OCI-LY3 (cell line): ENCODE measurements around the gene TTC9C.

Experiments used
- EZH2phosphoT487 ChIP-seq: fragments of 200-600 bp; shearing (Covaris generic); IDR thresholded peaks from 2 replicates; pipeline ENCODE4 v1.6.1; 2018; ENCODE audit warnings: antibody characterized with exemption, mixed run types, low read depth
- TF ChIP-seq, protein P1 (sequence below): fragments of 200-600, 300-600 bp; sonication (generic); IDR thresholded peaks from 2 replicates; pipeline ENCODE4 v1.5.1; 2014; ENCODE audit warnings: antibody characterized with exemption, low read length, low read depth

DNA sequence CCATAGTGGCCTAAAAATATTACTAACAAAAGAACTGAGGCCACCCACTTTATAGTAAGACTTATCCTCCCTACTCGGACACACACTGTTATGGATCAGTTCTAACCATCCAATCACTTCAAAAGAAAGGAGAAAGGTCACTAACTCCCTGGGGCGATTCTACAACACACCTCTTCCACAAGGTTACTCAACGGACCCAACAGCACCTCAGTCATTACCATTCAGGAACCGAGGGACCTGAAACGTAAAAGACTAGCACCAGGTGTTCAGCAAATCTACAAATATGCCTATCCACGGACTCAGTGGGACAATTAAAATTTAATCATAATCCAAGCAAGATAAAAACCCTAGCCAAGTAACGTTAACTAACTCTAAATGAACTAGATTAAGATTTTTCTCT lies 2.6 kb upstream of the TTC9C start:
- TF ChIP-seq, protein P1, sequence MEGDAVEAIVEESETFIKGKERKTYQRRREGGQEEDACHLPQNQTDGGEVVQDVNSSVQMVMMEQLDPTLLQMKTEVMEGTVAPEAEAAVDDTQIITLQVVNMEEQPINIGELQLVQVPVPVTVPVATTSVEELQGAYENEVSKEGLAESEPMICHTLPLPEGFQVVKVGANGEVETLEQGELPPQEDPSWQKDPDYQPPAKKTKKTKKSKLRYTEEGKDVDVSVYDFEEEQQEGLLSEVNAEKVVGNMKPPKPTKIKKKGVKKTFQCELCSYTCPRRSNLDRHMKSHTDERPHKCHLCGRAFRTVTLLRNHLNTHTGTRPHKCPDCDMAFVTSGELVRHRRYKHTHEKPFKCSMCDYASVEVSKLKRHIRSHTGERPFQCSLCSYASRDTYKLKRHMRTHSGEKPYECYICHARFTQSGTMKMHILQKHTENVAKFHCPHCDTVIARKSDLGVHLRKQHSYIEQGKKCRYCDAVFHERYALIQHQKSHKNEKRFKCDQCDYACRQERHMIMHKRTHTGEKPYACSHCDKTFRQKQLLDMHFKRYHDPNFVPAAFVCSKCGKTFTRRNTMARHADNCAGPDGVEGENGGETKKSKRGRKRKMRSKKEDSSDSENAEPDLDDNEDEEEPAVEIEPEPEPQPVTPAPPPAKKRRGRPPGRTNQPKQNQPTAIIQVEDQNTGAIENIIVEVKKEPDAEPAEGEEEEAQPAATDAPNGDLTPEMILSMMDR: no peak
- no peak for TF ChIP-seq EZH2phosphoT487
